ENCODE results near the gene SCN2B.

The SCN2B gene

DNA sequence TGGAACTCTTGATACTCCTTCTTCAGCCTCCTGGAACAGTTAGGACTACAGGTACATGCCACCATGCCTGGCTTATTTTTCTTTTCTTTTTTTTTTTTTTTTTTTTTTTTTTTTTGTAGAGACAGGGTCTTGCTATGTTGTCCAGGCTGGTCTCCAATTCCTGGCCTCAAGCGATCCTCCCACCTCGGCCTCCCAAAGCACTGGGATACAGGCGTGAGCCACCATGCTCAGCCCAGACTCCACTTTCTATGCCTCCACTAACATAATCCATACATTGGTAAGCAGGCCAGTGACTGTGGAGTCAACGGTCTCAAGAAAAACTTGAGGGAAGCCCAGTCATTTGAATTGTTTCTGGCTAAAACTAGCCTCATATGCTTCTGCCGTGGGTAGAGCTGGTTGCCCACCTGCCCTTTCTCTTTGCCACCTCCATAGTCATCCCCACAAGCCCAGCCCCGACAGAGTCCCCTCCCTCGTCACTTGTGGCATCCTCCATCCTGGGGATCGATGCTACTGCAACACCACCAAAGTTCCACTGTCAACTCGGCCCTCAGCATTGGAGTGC lies 2.4 kb downstream of the SCN2B start:
- no peak for DNase-seq

DNA sequence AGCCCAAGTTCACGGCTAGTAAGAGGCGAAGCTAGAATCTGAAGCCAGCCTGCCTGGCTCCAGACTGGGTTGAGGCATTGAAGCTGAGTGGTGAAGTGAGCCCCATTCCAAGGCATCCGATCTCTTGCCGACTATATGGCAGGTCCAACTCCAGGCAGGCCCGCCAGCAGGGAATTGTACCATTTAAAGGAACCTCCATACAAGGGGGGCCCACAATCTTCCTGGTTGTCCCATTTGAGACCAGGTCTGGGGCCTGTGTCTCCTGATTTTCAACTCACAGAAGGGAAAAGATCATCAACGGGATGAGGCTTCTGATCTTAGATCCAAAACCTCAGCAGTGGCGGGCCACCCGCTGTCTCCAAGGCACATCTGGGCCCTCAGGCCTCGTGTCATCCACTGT lies 4.1 kb downstream of the SCN2B start:
- no peak for DNase-seq

DNA sequence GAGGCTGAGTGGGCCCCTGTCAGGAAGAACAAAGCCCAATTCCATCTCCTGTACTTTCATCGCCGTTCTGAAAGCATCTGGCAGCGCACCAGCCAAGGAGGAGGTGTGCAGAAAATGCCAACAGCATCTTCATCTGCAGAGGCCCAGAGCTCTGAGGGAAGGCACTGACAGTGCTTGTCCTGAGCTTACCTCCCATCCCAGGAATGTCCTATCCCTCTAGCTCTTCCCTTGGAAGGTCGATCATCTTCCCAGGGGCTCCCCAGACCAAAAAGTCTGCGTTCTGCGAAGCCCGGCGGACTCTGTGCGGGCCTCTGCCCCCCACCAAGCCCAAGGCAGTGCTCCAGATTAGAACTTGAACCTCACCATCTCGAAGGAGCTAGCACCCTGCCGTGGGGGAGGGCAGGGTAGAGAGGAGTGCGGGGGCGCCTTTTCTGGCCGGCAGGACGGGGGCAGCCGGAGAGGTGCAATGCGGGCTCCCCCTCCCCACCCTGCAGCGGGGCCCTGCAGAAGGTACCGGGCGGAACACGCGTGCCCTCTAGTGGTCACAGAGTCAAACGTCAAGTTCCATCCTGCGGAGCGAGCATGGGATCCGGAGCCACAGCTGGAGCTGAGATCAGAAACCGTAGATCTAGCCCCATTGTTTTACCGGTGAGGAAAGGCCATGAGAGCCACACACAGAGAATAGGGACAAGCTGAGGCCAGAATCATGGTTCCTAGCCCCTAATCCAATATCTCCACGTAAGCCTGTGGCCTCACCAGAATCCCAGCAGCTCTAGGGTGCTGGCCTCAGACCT lies 5.0 kb downstream of the SCN2B start:
- peak; percentile 57 for DNase-seq

DNA sequence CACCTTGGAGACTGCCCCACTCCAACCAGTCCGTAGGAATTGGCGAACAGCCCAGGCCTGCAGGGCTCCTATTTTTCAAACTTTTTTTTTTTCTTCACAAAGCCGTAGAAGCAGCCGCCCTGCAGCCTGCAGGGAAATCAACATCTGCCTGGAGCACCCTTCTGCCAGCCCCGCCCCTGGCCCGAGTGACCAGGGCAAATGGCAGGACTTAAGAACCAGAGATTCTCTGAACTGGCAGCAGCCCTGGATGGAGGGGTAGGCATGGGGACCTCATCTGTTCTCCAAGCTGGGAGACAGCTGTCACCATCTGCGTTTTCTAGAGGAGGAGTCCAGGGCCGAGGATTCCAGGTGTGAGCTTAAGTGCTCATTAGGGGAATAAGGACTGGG lies 5.6 kb downstream of the SCN2B start:
- no peak for DNase-seq

GRCh38 chr11:118170231-118170630 lies 6.2 kb downstream of the SCN2B start:
- DNase-seq: no peak

GRCh38 chr11:118169300-118170140 lies 6.9 kb downstream of the SCN2B start:
- DNase-seq: no peak

DNA sequence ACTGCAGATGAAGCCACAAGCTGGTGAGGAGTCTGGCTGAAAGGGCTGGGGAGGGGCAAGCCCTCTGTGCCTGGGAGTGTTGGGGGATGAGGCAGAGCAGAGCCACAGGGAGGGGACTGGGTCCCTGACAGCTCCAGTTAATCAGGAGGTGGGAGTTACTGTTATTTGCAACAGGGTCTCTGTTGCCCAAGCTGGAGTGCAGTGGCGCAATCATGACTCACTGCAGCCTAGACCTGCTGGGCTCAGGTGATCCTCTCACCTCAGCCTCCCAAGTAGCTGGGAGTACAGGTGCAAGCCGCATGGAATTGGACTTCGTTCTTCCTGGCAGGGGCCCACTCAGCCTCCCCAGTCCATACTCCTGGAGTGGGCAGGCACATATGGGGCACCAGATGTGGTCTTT lies 7.7 kb downstream of the SCN2B start:
- no peak for DNase-seq

- DNase-seq: no peak
Measured at GRCh38 chr11:118168316-118168715, 8.1 kb downstream of the SCN2B start.

DNA sequence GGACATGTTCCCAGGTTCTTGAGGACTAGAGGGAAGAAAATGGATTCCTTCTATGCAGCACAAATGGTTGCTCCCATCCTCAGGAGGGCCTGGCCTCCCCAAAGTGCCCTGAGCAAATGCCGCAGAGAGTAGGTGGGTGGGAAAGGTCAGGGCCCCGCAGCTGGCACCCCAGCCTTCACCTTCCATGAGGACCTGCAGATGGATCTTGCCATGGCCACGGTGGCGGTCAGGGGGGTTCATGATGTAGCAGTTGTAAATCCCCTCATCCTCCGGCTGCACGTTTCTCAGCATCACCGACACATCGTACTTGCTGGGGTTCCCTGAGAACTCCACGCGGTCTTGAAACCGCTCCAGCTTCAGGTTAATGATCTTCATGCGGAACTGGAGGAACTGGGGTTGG lies 8.5 kb downstream of the SCN2B start:
- DNase-seq: no peak

DNA sequence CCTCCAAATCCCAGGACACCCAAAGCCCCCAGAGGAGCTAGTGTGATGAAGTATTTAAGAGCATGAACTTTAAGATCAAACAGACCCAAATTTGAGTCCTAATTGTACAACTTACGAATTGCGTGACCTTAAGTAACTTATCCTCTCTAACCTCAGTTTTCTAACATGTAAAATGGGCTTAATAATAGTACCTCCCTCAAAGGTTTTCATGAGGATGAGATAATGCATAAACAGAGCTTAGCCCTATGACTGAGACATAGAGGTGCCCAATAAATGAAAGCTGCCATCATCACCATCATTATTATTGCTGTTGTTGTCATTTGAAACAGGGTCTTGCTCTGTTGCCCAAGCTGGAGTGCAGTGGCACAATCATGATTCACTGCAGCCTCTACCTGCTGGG lies 9.2 kb downstream of the SCN2B start:
- no peak for DNase-seq

- DNase-seq: no peak
Measured at GRCh38 chr11:118166641-118167040, 9.8 kb downstream of the SCN2B start.

GRCh38 chr11:118164885-118165284 lies 11.6 kb downstream of the SCN2B start:
- no peak for DNase-seq

DNA sequence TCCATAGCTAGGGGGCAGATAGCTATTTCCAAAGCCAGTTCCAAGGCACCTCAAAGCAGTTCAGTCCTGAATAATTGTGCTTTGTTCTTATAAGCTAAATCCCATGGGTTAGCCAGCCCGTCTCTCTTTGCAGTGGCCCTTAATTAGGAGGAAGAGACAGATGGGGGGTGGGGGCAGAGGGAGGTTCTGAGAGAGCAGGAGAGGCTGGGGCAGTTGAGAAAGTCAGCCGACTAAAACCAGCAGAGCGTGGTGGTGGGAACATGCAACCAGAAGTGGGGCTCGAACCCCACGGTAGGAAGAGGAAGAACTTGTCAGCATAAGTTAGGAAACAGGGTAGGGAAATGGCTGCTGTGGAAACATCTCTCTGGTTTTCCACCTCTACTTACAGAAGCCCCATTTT lies 12.9 kb downstream of the SCN2B start:
- DNase-seq: no peak

- no peak for DNase-seq
Measured at GRCh38 chr11:118162846-118163245, 13.6 kb downstream of the SCN2B start.

GRCh38 chr11:118161786-118162185 lies 14.7 kb downstream of the SCN2B start:
- no peak for DNase-seq

DNA sequence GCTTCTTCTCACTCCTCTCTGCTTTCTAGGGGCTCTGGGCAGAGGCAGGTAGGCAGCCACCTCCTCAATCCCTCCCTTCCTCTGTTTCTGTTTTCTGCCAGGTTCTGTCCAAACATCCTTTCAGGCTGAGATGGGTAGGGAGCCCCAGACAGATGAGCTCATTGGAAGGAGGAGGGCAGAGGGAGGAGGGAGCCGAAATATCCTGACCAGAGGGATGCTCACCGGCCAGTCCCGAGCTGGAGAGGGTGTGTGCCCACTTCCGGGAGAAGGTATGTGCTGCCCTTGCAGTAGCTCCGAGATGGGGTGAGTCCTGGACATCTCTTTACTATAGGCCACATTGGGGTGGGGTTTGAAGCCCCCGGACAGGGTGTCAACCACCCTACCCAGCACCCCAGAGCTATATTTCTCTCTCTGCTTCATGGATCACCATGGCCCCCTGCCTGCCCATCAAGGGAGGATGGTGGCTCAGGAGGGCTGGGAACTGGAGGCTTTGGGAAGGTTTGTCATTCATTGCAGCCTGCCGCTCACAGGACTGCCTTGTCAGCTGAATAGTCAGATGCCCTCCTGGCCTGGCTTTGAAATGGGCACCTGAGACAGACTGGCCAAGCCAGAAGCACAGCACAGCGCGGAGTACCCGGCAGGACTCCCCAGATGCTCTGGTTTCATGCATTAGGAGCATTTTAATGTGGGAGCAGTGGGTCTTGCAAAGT lies 19.1 kb downstream of the SCN2B start:
- no peak for DNase-seq

DNA sequence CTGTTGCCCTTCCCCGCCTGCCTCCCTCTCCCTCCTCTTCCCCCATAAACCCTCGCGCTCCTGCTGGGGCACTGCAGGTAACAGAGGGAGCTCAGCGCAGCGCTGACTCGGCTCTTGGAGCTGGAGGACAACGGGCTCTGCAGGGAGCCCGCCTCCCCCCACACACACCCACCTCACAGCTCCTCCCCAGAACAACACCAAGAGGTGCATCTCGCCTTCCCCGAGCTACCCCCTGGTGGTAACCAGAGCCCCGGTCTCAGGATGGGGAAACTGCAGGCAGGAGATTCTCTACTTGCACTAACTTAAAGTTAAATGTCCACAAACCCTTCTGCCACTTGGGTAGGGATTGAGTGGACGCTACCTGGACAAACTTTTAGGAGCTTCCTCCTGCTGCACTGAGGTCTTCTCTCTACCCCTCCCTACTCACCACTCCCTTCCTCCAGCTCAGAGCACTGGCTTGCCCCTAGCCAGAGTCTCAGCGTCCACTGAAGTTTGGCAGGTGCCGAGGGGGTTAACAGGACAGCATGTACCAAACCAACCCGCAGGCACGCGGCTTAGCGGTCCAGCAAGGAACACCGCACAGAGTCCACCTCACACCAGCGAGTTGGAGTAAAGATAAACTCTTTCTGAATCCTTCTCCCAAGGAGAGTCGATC lies 19.8 kb downstream of the SCN2B start:
- no peak for DNase-seq

- no peak for DNase-seq
Measured at GRCh38 chr11:118155776-118156530, 20.5 kb downstream of the SCN2B start.

GRCh38 chr11:118154641-118155040 lies 21.8 kb downstream of the SCN2B start:
- no peak for DNase-seq

- DNase-seq: no peak
Measured at GRCh38 chr11:118153976-118154375, 22.5 kb downstream of the SCN2B start.

- DNase-seq: no peak
Measured at GRCh38 chr11:118153516-118153915, 22.9 kb downstream of the SCN2B start.
